ENCODE data around the gene ENC1.

- TF ChIP-seq JUND (IDR thresholded peaks at IDR 0.05) (no peak), RCOR1 (IDR thresholded peaks at IDR 0.05; ENCODE audit: low read length) (no peak), REST (IDR thresholded peaks at IDR 0.05; ENCODE audit: low read depth, low read length) (no peak), POLR2AphosphoS5 (IDR thresholded peaks at IDR 0.05; ENCODE audit: low read depth, low read length) (no peak), CHD2 (IDR thresholded peaks at IDR 0.05; ENCODE audit: low read length, partially characterized antibody) (no peak), EZH2phosphoT487 (IDR thresholded peaks at IDR 0.05; ENCODE audit: borderline replicate concordance, low read depth) (no peak), NFIC (IDR thresholded peaks at IDR 0.05; ENCODE audit: borderline replicate concordance) (no peak), CTCF (IDR thresholded peaks at IDR 0.05) (no peak), IRF3 (IDR thresholded peaks at IDR 0.05; ENCODE audit: low read depth, low read length) (no peak), EP300 (IDR thresholded peaks at IDR 0.05; ENCODE audit: borderline replicate concordance in 1 of 2, low read depth in 1 of 2, low read length in 1 of 2) (no peak), USF2 (IDR thresholded peaks at IDR 0.05; ENCODE audit: borderline replicate concordance, low read depth, low read length) (no peak), YY1 (IDR thresholded peaks at IDR 0.05; ENCODE audit: low read depth) (no peak), ELF1 (IDR thresholded peaks at IDR 0.05) (no peak)
Measured at GRCh38 chr5:74665273-74665672, 24.7 kb upstream of the ENC1 start.
